Hematopoietic multipotent progenitor cell treated with erythropoietin and hydrocortisone succinate and interleukin-3 and kit ligand, for 4 days (in vitro differentiated cells): ENCODE measurements around the gene CKAP2L.

ENCODE experiments used
- DNase-seq: peaks from one replicate; pipeline ENCODE4 v3.0.0-alpha.2; 2015

CKAP2L gene

DNA sequence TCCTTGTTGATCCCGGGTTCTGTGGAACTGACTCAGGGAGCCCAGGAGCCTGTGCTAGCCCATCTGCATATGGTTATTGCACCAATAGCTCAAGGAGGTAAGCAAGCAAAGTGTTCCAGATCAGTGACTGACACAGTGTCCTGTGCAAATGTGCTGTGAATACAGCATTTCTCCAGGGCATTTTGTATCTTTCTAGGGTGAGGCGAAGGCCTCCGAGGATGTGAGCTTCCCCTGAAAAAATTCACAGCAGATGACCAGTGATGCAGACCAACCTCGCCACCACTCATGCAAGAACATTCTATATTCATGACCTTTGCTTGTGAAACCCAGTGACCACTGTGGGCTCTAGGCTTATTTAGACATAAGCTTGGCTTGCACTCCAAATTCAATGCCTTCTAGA, 58.8 kb downstream of the CKAP2L start:
- DNase-seq = no peak

- no peak for DNase-seq
Measured at GRCh38 chr2:112703684-112704083, 60.7 kb downstream of the CKAP2L start.

GRCh38 chr2:112701052-112701451, 63.4 kb downstream of the CKAP2L start:
- DNase-seq = peak; percentile 78

DNA sequence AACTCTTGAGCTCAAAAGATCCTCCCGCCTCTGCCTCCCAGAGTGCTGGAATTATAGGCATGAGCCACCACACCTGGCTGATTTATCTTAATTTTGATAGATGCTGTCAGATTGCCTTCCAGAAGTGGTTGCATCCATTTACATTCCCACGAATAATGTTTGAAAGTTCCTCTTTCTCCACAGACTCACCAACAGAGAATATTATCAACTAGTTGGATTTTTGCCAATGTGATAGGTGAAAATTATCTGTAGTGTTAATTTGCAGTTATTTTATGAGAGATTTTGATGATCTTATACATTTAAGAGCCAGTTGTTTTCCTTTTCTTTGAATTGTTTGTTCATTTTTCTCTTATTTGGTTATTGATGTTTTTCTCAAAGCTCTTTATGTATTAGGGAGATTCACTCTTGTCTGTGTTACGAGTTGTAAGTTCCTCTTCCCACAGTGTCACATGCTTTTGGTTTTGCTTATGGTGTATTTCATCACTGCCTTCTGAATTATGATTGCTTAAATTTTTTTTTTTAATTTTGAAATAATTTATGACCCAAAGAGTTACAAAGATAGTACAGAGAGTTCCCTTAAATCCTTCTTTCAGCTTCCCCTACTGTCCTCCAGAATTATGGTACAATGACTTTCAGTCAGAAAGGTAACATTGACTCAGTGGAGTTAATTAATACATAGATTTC, 64.3 kb downstream of the CKAP2L start:
- DNase-seq = peak; percentile 84

DNA sequence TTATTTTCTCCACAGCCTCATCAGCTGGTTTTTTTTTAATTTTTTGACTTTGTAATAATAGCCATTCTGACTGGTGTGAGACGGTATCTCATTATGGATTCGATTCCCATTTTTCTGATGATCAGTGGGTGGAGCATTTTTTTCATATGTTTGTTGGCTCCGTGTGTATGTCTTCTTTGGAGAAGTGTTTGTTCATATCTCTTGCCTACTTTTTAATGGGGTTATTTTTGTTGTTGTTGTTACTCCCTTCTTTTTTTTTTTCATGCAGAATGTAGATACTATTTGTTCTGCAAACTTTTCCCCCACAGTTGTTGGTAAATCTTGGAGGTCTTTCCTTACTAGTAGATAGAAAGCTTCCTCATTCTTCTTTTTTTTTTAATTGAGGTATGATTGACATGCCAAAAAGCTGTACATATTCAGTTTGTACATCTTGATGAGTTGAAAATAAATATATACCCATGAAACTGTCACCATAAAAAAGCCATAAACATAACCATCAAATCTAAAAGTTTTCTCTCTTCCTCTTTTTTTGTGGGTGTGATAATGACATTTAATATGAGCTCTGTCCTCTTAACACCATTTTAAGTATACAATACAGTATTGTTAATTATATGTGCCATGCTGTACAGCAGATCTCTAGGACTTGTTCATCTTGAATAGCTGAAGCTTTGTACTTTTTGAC, 65.4 kb downstream of the CKAP2L start:
- DNase-seq = no peak

- DNase-seq = no peak
Measured at GRCh38 chr2:112694182-112694581, 70.2 kb downstream of the CKAP2L start.

DNA sequence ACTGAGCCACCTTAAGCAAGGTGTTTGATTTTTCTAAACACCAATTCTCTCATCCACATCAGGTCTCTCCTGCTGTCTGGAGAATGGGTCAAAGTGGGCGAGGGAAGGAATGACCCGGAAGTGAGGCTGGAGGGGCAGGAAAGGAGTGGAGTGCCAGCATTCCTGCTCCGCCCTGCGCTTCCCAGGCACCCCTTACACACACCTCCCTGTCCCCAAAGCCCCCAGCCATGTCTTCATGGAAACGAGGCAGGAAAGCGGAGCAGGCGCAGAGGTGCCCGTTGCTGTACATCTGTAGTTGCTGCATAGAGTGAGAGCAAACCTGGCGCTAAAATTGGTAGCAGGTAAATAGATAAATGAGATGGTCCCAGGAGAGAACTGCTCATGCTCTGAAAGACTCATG, 70.8 kb downstream of the CKAP2L start:
- DNase-seq = no peak

DNA sequence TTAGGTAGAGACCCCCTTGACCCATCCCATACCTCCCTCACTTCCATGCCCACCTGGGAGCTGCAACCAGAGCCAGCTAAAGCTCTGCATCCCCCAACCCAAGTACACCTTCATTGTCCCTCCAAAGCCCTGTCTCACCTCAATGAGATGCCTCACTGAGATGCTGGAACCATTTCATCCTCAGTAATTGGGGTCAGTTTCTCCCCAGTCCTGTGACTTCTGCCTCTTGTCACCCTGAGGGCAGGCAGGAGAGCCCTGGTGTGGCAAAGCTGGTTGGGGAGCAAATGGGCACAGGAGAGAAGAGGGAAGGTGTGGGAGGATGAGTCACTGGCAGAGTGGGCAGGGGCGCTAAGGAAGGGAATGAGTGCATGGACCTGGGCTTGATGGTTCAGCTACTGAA, 71.5 kb downstream of the CKAP2L start:
- DNase-seq = no peak

DNA sequence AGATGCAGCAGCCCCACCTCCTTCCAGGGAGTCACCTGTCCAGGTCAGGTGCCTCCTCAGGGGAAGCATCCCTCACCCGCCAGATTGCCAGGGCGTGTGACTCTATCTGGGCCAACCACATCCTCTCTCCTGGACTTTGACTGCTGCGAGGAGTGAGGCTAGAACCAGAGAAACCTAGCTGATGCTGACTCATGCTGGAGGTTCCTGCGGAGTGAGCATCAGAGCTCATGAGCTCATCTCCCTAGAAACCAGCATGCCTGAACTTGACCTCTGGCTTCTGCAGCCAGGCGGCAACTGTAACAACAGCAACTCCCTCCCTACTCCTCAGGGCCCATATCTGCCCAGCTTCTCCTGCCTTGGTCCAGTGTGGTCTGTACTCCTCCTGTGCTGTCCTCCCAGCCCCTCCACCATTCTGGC, 71.9 kb downstream of the CKAP2L start:
- DNase-seq = peak; percentile 91

GRCh38 chr2:112691881-112692281, 72.5 kb downstream of the CKAP2L start:
- no peak for DNase-seq

GRCh38 chr2:112690853-112691401, 73.5 kb downstream of the CKAP2L start:
- peak; percentile 93 for DNase-seq

- no peak for DNase-seq
Measured at GRCh38 chr2:112688086-112688880, 76.1 kb downstream of the CKAP2L start.

GRCh38 chr2:112687522-112687921, 76.9 kb downstream of the CKAP2L start:
- DNase-seq = no peak
